Endothelial cell of umbilical vein (primary cell): ENCODE measurements around the gene CYBC1. TPM values are rescaled to one million over a fixed set of nuclear protein-coding genes. Genes with fewer than 3 reads are reported as not detected.
"Not testable (repeated sequence)": the region's sequence is repeated elsewhere in the genome, so short reads cannot be mapped to it uniquely, and the experiment has no call there.

Experiments
- BruUV-seq: library from RNA; stranded (reverse); fragments of 400-500 nt; replicated peaks from 2 replicates; lab custom pipeline; 2021; lab: Mats Ljungman, UMichigan
- CTCF ChIA-PET: fragments of 300-600, 350-600 bp; sonication (Branson Sonifier 250); formaldehyde crosslinking; loops from one replicate; lab custom pipeline; 2021; ENCODE audit warnings: antibody characterized with exemption, inconsistent platforms; lab: Charles Lee
- POLR2A ChIA-PET: fragments of 300-600, 350-600 bp; sonication (Branson Sonifier 250); formaldehyde crosslinking; loops from one replicate; lab custom pipeline; 2021; ENCODE audit warnings: antibody characterized with exemption, inconsistent platforms; lab: Charles Lee
- DNase-seq: peaks from one replicate; pipeline ENCODE4 v3.0.0-alpha.2; 2011; ENCODE audit warnings: low read depth, low spot score
- FAIRE-seq: peaks from 2 replicates; lab custom pipeline; 2011; peaks lifted over from hg19 to GRCh38; lab: Jason Lieb, UNC
- H2AFZ ChIP-seq: 2 replicates; pipeline ENCODE4 v1.6.0; 2012; ENCODE audit warnings: low read depth, low read length, control low read depth, inconsistent platforms
- H3K27ac ChIP-seq: 2 replicates; pipeline ENCODE4 v1.5.1; 2011; ENCODE audit warnings: low read depth, mild to moderate bottlenecking, control low read depth, low read length, moderate library complexity; ENCODE audit not compliant: insufficient read depth
- H3K27me3 ChIP-seq, 2 experiments: 2 replicates each; pipeline versions ENCODE4 v1.6.0 to v1.6.1; 2011; ENCODE audit warnings: low read length in 2 of 2, mixed read lengths in 1 of 2; ENCODE audit not compliant: control insufficient read depth in 2 of 2, insufficient read depth in 2 of 2
- H3K36me3 ChIP-seq, 2 experiments: 2 replicates in 1 of 2; 3 replicates in 1 of 2; pipeline ENCODE4 v1.5.1; 2011; ENCODE audit warnings: low read length in 2 of 2, mild to moderate bottlenecking in 1 of 2, moderate library complexity in 1 of 2; ENCODE audit not compliant: control insufficient read depth in 2 of 2, insufficient read depth in 2 of 2; ENCODE audit errors: extremely low read depth in 1 of 2
- H3K4me1 ChIP-seq: 3 replicates; pipeline ENCODE4 v1.5.1; 2011; ENCODE audit warnings: mild to moderate bottlenecking, low read length; ENCODE audit not compliant: control insufficient read depth, insufficient read depth; ENCODE audit errors: extremely low read depth
- H3K4me2 ChIP-seq: 2 replicates; pipeline ENCODE4 v1.6.1; 2011; ENCODE audit warnings: low read length, control low read depth, mixed read lengths; ENCODE audit not compliant: insufficient read depth
- H3K4me3 ChIP-seq, 3 experiments: fragments of 200-600 bp in 1 of 3; sonication (generic), shearing (Covaris generic) in 1 of 3; replicated peaks in 1 of 3; 2 replicates each; pipeline ENCODE4 v1.5.1; 2011 to 2016; ENCODE audit warnings: control low read depth in 3 of 3, low read length in 3 of 3, mild to moderate bottlenecking in 2 of 3, inconsistent platforms in 1 of 3, low read depth in 1 of 3, moderate library complexity in 1 of 3; ENCODE audit not compliant: insufficient read depth in 1 of 3
- H3K79me2 ChIP-seq: 2 replicates; pipeline ENCODE4 v1.6.0; 2012; ENCODE audit warnings: low read length, inconsistent platforms; ENCODE audit not compliant: control insufficient read depth, insufficient read depth
- H3K9ac ChIP-seq: replicated peaks from 2 replicates; pipeline ENCODE3; 2011; ENCODE audit warnings: low read length, control low read depth; ENCODE audit not compliant: insufficient read depth; ENCODE audit errors: extremely low read depth
- H3K9me1 ChIP-seq: replicated peaks from 3 replicates; pipeline ENCODE4 v1.6.0; 2011; ENCODE audit warnings: mild to moderate bottlenecking, low read length; ENCODE audit not compliant: control insufficient read depth, insufficient read depth; ENCODE audit errors: extremely low read depth
- H3K9me3 ChIP-seq: replicated peaks from 2 replicates; pipeline ENCODE4 v1.5.1; 2012; ENCODE audit warnings: low read length, inconsistent platforms; ENCODE audit not compliant: control insufficient read depth, insufficient read depth
- H4K20me1 ChIP-seq: replicated peaks from 2 replicates; pipeline ENCODE3; 2011; ENCODE audit warnings: mild to moderate bottlenecking, low read length; ENCODE audit not compliant: control insufficient read depth, insufficient read depth; ENCODE audit errors: extremely low read depth
- CTCF ChIP-seq, 2 donors: IDR thresholded peaks; 1 replicate in 1 of 2; 2 replicates in 1 of 2; pipeline ENCODE4 v1.5.1; 2011; ENCODE audit warnings: low read length in 2 of 2, mild to moderate bottlenecking in 2 of 2, moderate library complexity in 2 of 2, control low read depth in 1 of 2, inconsistent platforms in 1 of 2, low read depth in 1 of 2; ENCODE audit not compliant: insufficient read depth in 1 of 2; ENCODE audit errors: extremely low read depth in 1 of 2
- EZH2 ChIP-seq: IDR thresholded peaks from 2 replicates; pipeline ENCODE4 v1.6.1; 2012; ENCODE audit warnings: borderline replicate concordance, low read depth, mild to moderate bottlenecking, moderate library complexity, low read length, inconsistent platforms; ENCODE audit not compliant: severe bottlenecking
- FOS ChIP-seq: IDR thresholded peaks from 2 replicates; pipeline ENCODE4 v1.6.1; 2011; ENCODE audit warnings: mild to moderate bottlenecking, low read length, moderate library complexity, borderline replicate concordance; ENCODE audit not compliant: insufficient read depth
- GATA2 ChIP-seq: IDR thresholded peaks from 2 replicates; pipeline ENCODE4 v1.7.0; 2011; ENCODE audit warnings: low read depth, mild to moderate bottlenecking, moderate library complexity, mixed read lengths, low read length; ENCODE audit not compliant: insufficient read length, insufficient read depth
- JUN ChIP-seq: IDR thresholded peaks from 2 replicates; pipeline ENCODE4 v1.6.1; 2011; ENCODE audit warnings: borderline replicate concordance, low read depth; ENCODE audit not compliant: insufficient read length, insufficient read depth
- MAX ChIP-seq: IDR thresholded peaks from 2 replicates; pipeline ENCODE4 v1.6.1; 2011; ENCODE audit not compliant: insufficient read depth, insufficient read length
- MYC ChIP-seq: IDR thresholded peaks from one replicate; pipeline ENCODE4 v1.6.1; 2011; ENCODE audit warnings: mild to moderate bottlenecking, low read depth, low read length
- POLR2A ChIP-seq: IDR thresholded peaks from 2 replicates; pipeline ENCODE4 v1.6.1; 2012; ENCODE audit warnings: low read depth, mild to moderate bottlenecking, control low read depth, low read length
- POLR2AphosphoS5 ChIP-seq: IDR thresholded peaks from 2 replicates; pipeline ENCODE4 v1.6.1; 2012; ENCODE audit warnings: low read depth, mild to moderate bottlenecking, control low read depth, low read length, moderate library complexity; ENCODE audit not compliant: insufficient read depth
- dilution Hi-C: fragments of 300-500 bp; cut with MboI; formaldehyde crosslinking; loops from one replicate; pipeline ENCODE4 v1.15.0; 2019; ENCODE audit warnings: low sequenced_read_pairs; ENCODE audit not compliant: extremely low pct_ligation_motif_present
- intact Hi-C: fragments of 100-400 bp; cut with micrococcal nuclease; formaldehyde crosslinking; loops from one replicate; pipeline ENCODE4 v1.10.0; 2022
- polyA plus RNA-seq, 4 experiments: library from polyadenylated mRNA; depleted of rRNA in 3 of 4; stranded (reverse) in 3 of 4; unstranded in 1 of 4; fragments of >200 nt; gene quantifications; 2 replicates each; pipeline versions ENCODE4 v1.2.1 to v1.2.3, GENCODE V29; 2011 to 2012; ENCODE audit warnings: missing spikeins in 1 of 4
- total RNA-seq: library from RNA; stranded (reverse); gene quantifications from 2 replicates; pipeline ENCODE4 v1.2.3, GENCODE V29; 2021

The CYBC1 gene
- total and polyA plus RNA-seq, 2 donors (not counting 3 experiments of a cell fraction or from before 2014, with no cell fraction given): 71.8 to 81.5 TPM

- H3K27ac ChIP-seq, H3K36me3 ChIP-seq, dilution Hi-C loops, FAIRE-seq, H3K9ac ChIP-seq, DNase-seq, H2AFZ ChIP-seq, H3K9me1 ChIP-seq, H3K4me3 ChIP-seq, H3K79me2 ChIP-seq, BruUV-seq, CTCF ChIA-PET, H3K9me3 ChIP-seq, H3K27me3 ChIP-seq, H4K20me1 ChIP-seq, H3K4me2 ChIP-seq: not testable (repeated sequence)
- intact Hi-C loops: loop anchor here (10.0 kb wide), 1 partner anchor 392 kb away; the partner anchor contains the start of gene ZNF750
- POLR2A ChIA-PET: interaction anchor here (0.7 kb wide), 1 partner anchor 14 kb away, joined by 7 read pairs; no protein-coding TSS in a partner anchor
- peaks cover 13% of the 10 kb centered on the region for H3K4me1 ChIP-seq
Measured at GRCh38 chr17:82453151-82453550, 2.6 kb upstream of the CYBC1 start.

- Histone ChIP-seq H2AFZ (no peak overlapping the region), H3K27me3 (no peaks in the 10 kb centered on the region), H4K20me1 (no peaks in the 10 kb centered on the region), H3K9me1 (no peaks in the 10 kb centered on the region), H3K9ac (no peak overlapping the region), H3K27ac (no peak overlapping the region), H3K4me1 (peaks cover 6% of the 10 kb centered on the region), H3K4me2 (no peak overlapping the region), H3K36me3 (no peaks in the 10 kb centered on the region), H3K79me2 (peaks cover 3% of the 10 kb centered on the region), H3K4me3 (no peak overlapping the region), H3K9me3 (no peaks in the 10 kb centered on the region)
- ChIA-PET CTCF (no interaction called here), POLR2A (no interaction called here)
- no peak for DNase-seq
- no peak for TF ChIP-seq POLR2A
- TF ChIP-seq POLR2AphosphoS5: no peak
- no peak for TF ChIP-seq MAX
- no peak for TF ChIP-seq JUN
- TF ChIP-seq EZH2: no peak
- TF ChIP-seq MYC: no peak
- no peak for TF ChIP-seq GATA2
- no peak for TF ChIP-seq FOS
- no peak for TF ChIP-seq CTCF (IDR thresholded peaks at IDR 0.05; ENCODE audit: extremely low read depth in 1 of 2, insufficient read depth in 1 of 2, low read depth in 1 of 2, low read length in 2 of 2)
- no TSS peak for BruUV-seq
- dilution Hi-C loops (no loop called here), intact Hi-C loops (loop anchor here (10.0 kb wide), 1 partner anchor 393 kb away; the partner anchor contains the start of gene ZNF750)
- no peak for FAIRE-seq
Measured at GRCh38 chr17:82452162-82452561, 1.6 kb upstream of the CYBC1 start.
